ENCODE data around the gene LLPH.
"Not testable (repeated sequence)": the region's sequence is repeated elsewhere in the genome, so short reads cannot be mapped to it uniquely, and the experiment has no call there.

Gene LLPH

GRCh38 chr12:66130267-66131066 is at the start of gene LLPH:
LLPH (minus strand) TSS chr12:66130750; CDS start chr12:66129106, 1,644 bp downstream.
- H3K4me3 ChIP-seq (ENCODE audit: low read length) = peak within 1 kb of the TSS; percentile 94
- TF ChIP-seq ZNF274 (IDR thresholded peaks at IDR 0.05; ENCODE audit: low read depth, low read length) = no peak

GRCh38 chr12:66176105-66176900 is 45.8 kb upstream of the LLPH start:
- no peak for TF ChIP-seq ZNF274 (IDR thresholded peaks at IDR 0.05; ENCODE audit: low read depth, low read length)

GRCh38 chr12:66174391-66175325 is 44.1 kb upstream of the LLPH start:
- not testable (repeated sequence) for H3K4me3 ChIP-seq (ENCODE audit: low read length)

More at GRCh38 chr12:66176105-66176900, 45.8 kb upstream of the LLPH start:
- no peak overlapping the region for H3K4me3 ChIP-seq (ENCODE audit: low read length)

- H3K4me3 ChIP-seq (ENCODE audit: low read length) = peak overlapping the region; percentile 94
- TF ChIP-seq ZNF274 (IDR thresholded peaks at IDR 0.05; ENCODE audit: low read depth, low read length) = no peak
These were observed 40.1 kb upstream of the LLPH start for GRCh38 chr12:66170606-66171005.

- no peak for TF ChIP-seq ZNF274 (IDR thresholded peaks at IDR 0.05; ENCODE audit: low read depth, low read length)
- peak within 1 kb of the TSS; percentile 94 for H3K4me3 ChIP-seq (ENCODE audit: low read length)
These were observed 38.9 kb upstream of the LLPH start, which contains the start of gene TMBIM4 for GRCh38 chr12:66169221-66170170. TMBIM4 (minus strand) TSS chr12:66169996; CDS start chr12:66169951, 45 bp downstream.

- peak overlapping the region; percentile 94 for H3K4me3 ChIP-seq (ENCODE audit: low read length)
These were observed 37.9 kb upstream of the LLPH start for GRCh38 chr12:66168410-66168809.

GRCh38 chr12:66166561-66166960 is 36.0 kb upstream of the LLPH start:
- no peak overlapping the region for H3K4me3 ChIP-seq (ENCODE audit: low read length)
- TF ChIP-seq ZNF274 (IDR thresholded peaks at IDR 0.05; ENCODE audit: low read depth, low read length) = no peak

More at GRCh38 chr12:66168410-66168809, 37.9 kb upstream of the LLPH start:
- no peak for TF ChIP-seq ZNF274 (IDR thresholded peaks at IDR 0.05; ENCODE audit: low read depth, low read length)

- H3K4me3 ChIP-seq (ENCODE audit: low read length) = no peak overlapping the region
- no peak for TF ChIP-seq ZNF274 (IDR thresholded peaks at IDR 0.05; ENCODE audit: low read depth, low read length)
These were observed 34.6 kb upstream of the LLPH start for GRCh38 chr12:66165141-66165540.

- TF ChIP-seq ZNF274 (IDR thresholded peaks at IDR 0.05; ENCODE audit: low read depth, low read length) = no peak
These were observed 33.8 kb upstream of the LLPH start for GRCh38 chr12:66164349-66164821.

GRCh38 chr12:66163289-66163688 is 32.7 kb upstream of the LLPH start:
- TF ChIP-seq ZNF274 (IDR thresholded peaks at IDR 0.05; ENCODE audit: low read depth, low read length) = no peak
- no peak overlapping the region for H3K4me3 ChIP-seq (ENCODE audit: low read length)

More at GRCh38 chr12:66164349-66164821, 33.8 kb upstream of the LLPH start:
- no peak overlapping the region for H3K4me3 ChIP-seq (ENCODE audit: low read length)

GRCh38 chr12:66162701-66163100 is 32.2 kb upstream of the LLPH start:
- no peak overlapping the region for H3K4me3 ChIP-seq (ENCODE audit: low read length)
- TF ChIP-seq ZNF274 (IDR thresholded peaks at IDR 0.05; ENCODE audit: low read depth, low read length) = no peak

GRCh38 chr12:66160704-66161103 is 30.2 kb upstream of the LLPH start:
- TF ChIP-seq ZNF274 (IDR thresholded peaks at IDR 0.05; ENCODE audit: low read depth, low read length) = no peak
- H3K4me3 ChIP-seq (ENCODE audit: low read length) = no peak overlapping the region

GRCh38 chr12:66159123-66159522 is 28.6 kb upstream of the LLPH start:
- no peak overlapping the region for H3K4me3 ChIP-seq (ENCODE audit: low read length)
- TF ChIP-seq ZNF274 (IDR thresholded peaks at IDR 0.05; ENCODE audit: low read depth, low read length) = no peak
